Measurements from ENCODE around the gene TM9SF1.

The TM9SF1 gene

GRCh38 chr14:24167469-24168114 lies 27.6 kb downstream of the TM9SF1 start:
- no peak for TF ChIP-seq TARDBP (IDR thresholded peaks at IDR 0.05)
- no peak for TF ChIP-seq LEF1 (IDR thresholded peaks at IDR 0.05; ENCODE audit: borderline replicate concordance)
- TF ChIP-seq L3MBTL2 (conservative IDR thresholded peaks at IDR 0.05): no peak
- no peak for TF ChIP-seq FOXK2 (IDR thresholded peaks at IDR 0.05)
- no peak for TF ChIP-seq ELF4 (IDR thresholded peaks at IDR 0.05)
- TF ChIP-seq HDGF (IDR thresholded peaks at IDR 0.05; ENCODE audit: borderline replicate concordance): no peak
- no peak for TF ChIP-seq FOXM1 (IDR thresholded peaks at IDR 0.05; ENCODE audit: borderline replicate concordance)
- TF ChIP-seq FOXA1 (IDR thresholded peaks at IDR 0.05): no peak
- TF ChIP-seq SP1 (IDR thresholded peaks at IDR 0.05): no peak
- no peak for TF ChIP-seq CTBP1 (IDR thresholded peaks at IDR 0.05; ENCODE audit: borderline replicate concordance)
- TF ChIP-seq SUZ12 (IDR thresholded peaks at IDR 0.05): no peak
- TF ChIP-seq PKNOX1 (IDR thresholded peaks at IDR 0.05): no peak
- no peak for TF ChIP-seq ARNT (IDR thresholded peaks at IDR 0.05)
- DNase-seq (ENCODE audit: extremely low spot score): no peak
- ChIA-PET CTCF (no interaction called here), POLR2A (no interaction called here)

GRCh38 chr14:24165785-24166184 lies 29.5 kb downstream of the TM9SF1 start:
- no peak for DNase-seq (ENCODE audit: extremely low spot score)
- CTCF ChIA-PET: no interaction called here
- TF ChIP-seq SUZ12 (IDR thresholded peaks at IDR 0.05) (no peak), BHLHE40 (IDR thresholded peaks at IDR 0.05; ENCODE audit: borderline replicate concordance) (no peak), FOXK2 (IDR thresholded peaks at IDR 0.05) (no peak), ZNF384 (IDR thresholded peaks at IDR 0.05) (no peak), FOXM1 (IDR thresholded peaks at IDR 0.05; ENCODE audit: borderline replicate concordance) (no peak), LEF1 (IDR thresholded peaks at IDR 0.05; ENCODE audit: borderline replicate concordance) (no peak), TARDBP (IDR thresholded peaks at IDR 0.05) (no peak), PKNOX1 (IDR thresholded peaks at IDR 0.05) (no peak), HDGF (IDR thresholded peaks at IDR 0.05; ENCODE audit: borderline replicate concordance) (no peak), SP1 (IDR thresholded peaks at IDR 0.05) (no peak), L3MBTL2 (conservative IDR thresholded peaks at IDR 0.05) (no peak), NFRKB (IDR thresholded peaks at IDR 0.05) (no peak), ELF4 (IDR thresholded peaks at IDR 0.05) (no peak), FOXA1 (IDR thresholded peaks at IDR 0.05) (no peak), ARNT (IDR thresholded peaks at IDR 0.05) (no peak), CTBP1 (IDR thresholded peaks at IDR 0.05; ENCODE audit: borderline replicate concordance) (no peak)
- POLR2A ChIA-PET: interaction anchor here (0.5 kb wide), 1 partner anchor 25 kb away, joined by 3 read pairs; no protein-coding TSS in a partner anchor

GRCh38 chr14:24164518-24164991 lies 30.7 kb downstream of the TM9SF1 start:
- no peak for DNase-seq (ENCODE audit: extremely low spot score)
- ChIA-PET CTCF (no interaction called here), POLR2A (interaction anchor here (1.1 to 1.6 kb wide), 2 partner anchors 23 to 50 kb away, joined by 3 to 5 read pairs; partner anchors contain the start of genes DCAF11, EMC9 and NRL)
- TF ChIP-seq FOXA1 (IDR thresholded peaks at IDR 0.05) (no peak), HDGF (IDR thresholded peaks at IDR 0.05; ENCODE audit: borderline replicate concordance) (no peak), FOXK2 (IDR thresholded peaks at IDR 0.05) (no peak), SUZ12 (IDR thresholded peaks at IDR 0.05) (no peak), L3MBTL2 (conservative IDR thresholded peaks at IDR 0.05) (no peak), ZNF384 (IDR thresholded peaks at IDR 0.05) (no peak), CTBP1 (IDR thresholded peaks at IDR 0.05; ENCODE audit: borderline replicate concordance) (no peak), BHLHE40 (IDR thresholded peaks at IDR 0.05; ENCODE audit: borderline replicate concordance) (no peak), NFRKB (IDR thresholded peaks at IDR 0.05) (no peak), ELF4 (IDR thresholded peaks at IDR 0.05) (no peak), TARDBP (IDR thresholded peaks at IDR 0.05) (no peak)

- CTCF ChIA-PET: interaction anchor here (0.9 to 1.3 kb wide), 5 partner anchors 11 to 81 kb away, joined by 3 to 10 read pairs (median 4); no protein-coding TSS in a partner anchor
Measured at GRCh38 chr14:24162093-24162492, 33.1 kb downstream of the TM9SF1 start.

More at GRCh38 chr14:24162093-24162492, 33.1 kb downstream of the TM9SF1 start:
- TF ChIP-seq ELF4 (IDR thresholded peaks at IDR 0.05) (no peak), FOXM1 (IDR thresholded peaks at IDR 0.05; ENCODE audit: borderline replicate concordance) (no peak), ARNT (IDR thresholded peaks at IDR 0.05) (no peak), SP1 (IDR thresholded peaks at IDR 0.05) (no peak), PKNOX1 (IDR thresholded peaks at IDR 0.05) (no peak), TARDBP (IDR thresholded peaks at IDR 0.05) (no peak), LEF1 (IDR thresholded peaks at IDR 0.05; ENCODE audit: borderline replicate concordance) (no peak), CTBP1 (IDR thresholded peaks at IDR 0.05; ENCODE audit: borderline replicate concordance) (no peak), L3MBTL2 (conservative IDR thresholded peaks at IDR 0.05) (no peak), SUZ12 (IDR thresholded peaks at IDR 0.05) (no peak), ZNF384 (IDR thresholded peaks at IDR 0.05) (no peak), BHLHE40 (IDR thresholded peaks at IDR 0.05; ENCODE audit: borderline replicate concordance) (no peak), FOXA1 (IDR thresholded peaks at IDR 0.05) (no peak), NFRKB (IDR thresholded peaks at IDR 0.05) (no peak), HDGF (IDR thresholded peaks at IDR 0.05; ENCODE audit: borderline replicate concordance) (no peak), FOXK2 (IDR thresholded peaks at IDR 0.05) (no peak)
- POLR2A ChIA-PET: interaction anchor here (1.0 to 2.9 kb wide), 9 partner anchors 11 to 80 kb away, joined by 3 to 26 read pairs (median 13); partner anchors contain the start of genes DCAF11, EMC9, NRL and PCK2
- no peak for DNase-seq (ENCODE audit: extremely low spot score)
